H9 (cell line): ENCODE data around the gene EPHB2. TPM values are rescaled to one million over a fixed set of nuclear protein-coding genes. Genes with fewer than 3 reads are reported as not detected.

Experiments
- DNase-seq: peaks from one replicate; pipeline ENCODE4 v3.0.0-alpha.2; 2017
- H2AFZ ChIP-seq: one replicate; pipeline ENCODE4 v1.6.1; 2013; ENCODE audit warnings: mild to moderate bottlenecking, low read length, control low read depth, moderate library complexity
- H2AK5ac ChIP-seq: 2 replicates; pipeline ENCODE4 v1.6.1; 2013; ENCODE audit warnings: low read length, control low read depth, mixed read lengths; ENCODE audit not compliant: insufficient read length
- H2BK120ac ChIP-seq: one replicate; pipeline ENCODE4 v1.6.1; 2013; ENCODE audit warnings: low read depth, mild to moderate bottlenecking, low read length, control low read depth, inconsistent platforms; ENCODE audit not compliant: poor library complexity, severe bottlenecking
- H2BK12ac ChIP-seq: 2 replicates; pipeline ENCODE4 v1.6.1; 2013; ENCODE audit warnings: low read length, control low read depth, mixed read lengths, low read depth; ENCODE audit not compliant: insufficient read length
- H2BK15ac ChIP-seq: 2 replicates; pipeline ENCODE4 v1.6.1; 2013; ENCODE audit warnings: low read depth, low read length, control low read depth
- H2BK20ac ChIP-seq: one replicate; pipeline ENCODE4 v1.6.1; 2013; ENCODE audit warnings: low read depth, mild to moderate bottlenecking, low read length, control low read depth, inconsistent platforms; ENCODE audit not compliant: poor library complexity, severe bottlenecking
- H2BK5ac ChIP-seq: 2 replicates; pipeline ENCODE4 v1.6.1; 2013; ENCODE audit warnings: low read length, control low read depth, mixed read lengths; ENCODE audit not compliant: insufficient read length
- H3K14ac ChIP-seq: 2 replicates; pipeline ENCODE4 v1.6.1; 2013; ENCODE audit warnings: low read length, control low read depth; ENCODE audit not compliant: insufficient read depth
- H3K18ac ChIP-seq: 2 replicates; pipeline ENCODE4 v1.6.1; 2013; ENCODE audit warnings: low read depth, mild to moderate bottlenecking, mixed read lengths, low read length, control low read depth; ENCODE audit not compliant: insufficient read length
- H3K23ac ChIP-seq: 2 replicates; pipeline ENCODE4 v1.6.1; 2013; ENCODE audit warnings: low read length, control low read depth, mixed read lengths, low read depth; ENCODE audit not compliant: insufficient read length
- H3K23me2 ChIP-seq: 2 replicates; pipeline ENCODE4 v1.6.1; 2013; ENCODE audit warnings: low read depth, mild to moderate bottlenecking, mixed read lengths, low read length, control low read depth; ENCODE audit not compliant: insufficient read length, poor library complexity, severe bottlenecking
- H3K27ac ChIP-seq: 2 replicates; pipeline ENCODE4 v1.5.1; 2013; ENCODE audit warnings: low read length, control low read depth, mixed read lengths, low read depth; ENCODE audit not compliant: insufficient read length
- H3K27me3 ChIP-seq: 2 replicates; pipeline ENCODE4 v1.6.1; 2013; ENCODE audit warnings: low read length, control low read depth, inconsistent platforms; ENCODE audit not compliant: insufficient read depth
- H3K4ac ChIP-seq: 2 replicates; pipeline ENCODE4 v1.6.1; 2013; ENCODE audit warnings: low read depth, mild to moderate bottlenecking, control low read depth, inconsistent platforms, low read length, moderate library complexity
- H3K4me1 ChIP-seq: 2 replicates; pipeline ENCODE4 v1.6.1; 2013; ENCODE audit warnings: low read length, control low read depth, inconsistent platforms; ENCODE audit not compliant: insufficient read depth
- H3K4me2 ChIP-seq: 2 replicates; pipeline ENCODE4 v1.6.1; 2013; ENCODE audit warnings: low read length, control low read depth, mixed read lengths; ENCODE audit not compliant: insufficient read length, insufficient read depth
- H3K56ac ChIP-seq: 2 replicates; pipeline ENCODE4 v1.6.1; 2013; ENCODE audit warnings: low read depth, mild to moderate bottlenecking, mixed read lengths, low read length, control low read depth; ENCODE audit not compliant: insufficient read length
- H3K79me1 ChIP-seq: 2 replicates; pipeline ENCODE4 v1.6.1; 2013; ENCODE audit warnings: low read depth, mild to moderate bottlenecking, moderate library complexity, low read length, control low read depth, inconsistent platforms; ENCODE audit not compliant: insufficient read depth, poor library complexity, severe bottlenecking
- H3K79me2 ChIP-seq: 2 replicates; pipeline ENCODE4 v1.6.1; 2013; ENCODE audit warnings: low read length, control low read depth, inconsistent platforms; ENCODE audit not compliant: insufficient read depth
- H3K9ac ChIP-seq: 2 replicates; pipeline ENCODE4 v1.6.1; 2013; ENCODE audit warnings: low read length, control low read depth, mixed read lengths; ENCODE audit not compliant: insufficient read length; ENCODE audit errors: extremely low read depth
- H3K9me3 ChIP-seq: one replicate; pipeline ENCODE4 v1.6.1; 2013; ENCODE audit warnings: low read depth, low read length, inconsistent platforms; ENCODE audit not compliant: control insufficient read depth
- H3T11ph ChIP-seq: one replicate; pipeline ENCODE4 v1.6.1; 2013; ENCODE audit warnings: mild to moderate bottlenecking, low read length, control low read depth, inconsistent platforms
- H4K20me1 ChIP-seq: one replicate; pipeline ENCODE4 v1.6.1; 2013; ENCODE audit not compliant: control insufficient read depth, insufficient read length, insufficient read depth
- H4K5ac ChIP-seq: 2 replicates; pipeline ENCODE4 v1.6.1; 2013; ENCODE audit warnings: low read depth, mild to moderate bottlenecking, mixed read lengths, low read length, control low read depth; ENCODE audit not compliant: insufficient read length
- H4K8ac ChIP-seq: replicated peaks from 2 replicates; pipeline ENCODE4 v1.6.1; 2013; ENCODE audit warnings: low read length, control low read depth, mixed read lengths, low read depth; ENCODE audit not compliant: insufficient read length
- H4K91ac ChIP-seq: 2 replicates; pipeline ENCODE4 v1.6.1; 2013; ENCODE audit warnings: low read depth, mild to moderate bottlenecking, moderate library complexity, mixed read lengths, low read length, control low read depth; ENCODE audit not compliant: insufficient read length
- H3K27ac Mint-ChIP-seq, 3 experiments: 2 replicates in 2 of 3; 3 replicates in 1 of 3; pipeline ENCODE4 v1.8.0; 2020 to 2021; ENCODE audit warnings: mixed read lengths in 3 of 3, mild to moderate bottlenecking in 1 of 3, moderate library complexity in 1 of 3
- H3K27me3 Mint-ChIP-seq: 2 replicates; pipeline ENCODE4 v1.8.0; 2021; ENCODE audit warnings: low read depth, mild to moderate bottlenecking, moderate library complexity, mixed read lengths
- H3K36me3 Mint-ChIP-seq, 3 experiments: 2 replicates in 2 of 3; 3 replicates in 1 of 3; pipeline ENCODE4 v1.8.0; 2020 to 2021; ENCODE audit warnings: low read depth in 3 of 3, mixed read lengths in 3 of 3; ENCODE audit not compliant: insufficient read depth in 1 of 3
- H3K4me1 Mint-ChIP-seq, 2 experiments: 2 replicates each; pipeline ENCODE4 v1.8.0; 2020; ENCODE audit warnings: mixed read lengths in 2 of 2
- H3K4me3 Mint-ChIP-seq, 2 experiments: 2 replicates in 1 of 2; 3 replicates in 1 of 2; pipeline ENCODE4 v1.8.0; 2020 to 2021; ENCODE audit warnings: mild to moderate bottlenecking in 2 of 2, mixed read lengths in 2 of 2, moderate library complexity in 1 of 2
- H3K9me3 Mint-ChIP-seq, 2 experiments: 2 replicates in 1 of 2; 3 replicates in 1 of 2; pipeline ENCODE4 v1.8.0; 2020; ENCODE audit warnings: mild to moderate bottlenecking in 2 of 2, mixed read lengths in 2 of 2, moderate library complexity in 1 of 2
- CTCF ChIP-seq: fragments of 200-600 bp; sonication (generic); conservative IDR thresholded peaks from 3 replicates; pipeline ENCODE4 v1.8.0; 2021; ENCODE audit warnings: antibody characterized with exemption, mild to moderate bottlenecking
- WGBS: extraction: QIAGEN DNeasy Blood & Tissue Kit; methylation state at CpG from one replicate; pipeline ENCODE4 v1.1.7; 2013; ENCODE audit warnings: missing lambda C conversion rate, low lambda C conversion rate, mixed read lengths; ENCODE audit not compliant: insufficient read length; ENCODE audit errors: extremely low coverage; 5-methylcytosine and 5-hydroxymethylcytosine counted together
- total RNA-seq: library from RNA; stranded (reverse); gene quantifications from 2 replicates; pipeline ENCODE4 v1.2.1, GENCODE V29; 2021

EPHB2 gene
- total RNA-seq, 1 experiment from 2014 or later = 9.5 TPM

GRCh38 chr1:22863766-22864165 is 153.1 kb downstream of the EPHB2 start:
- Histone ChIP-seq H3K79me2 (no peaks in the 10 kb centered on the region), H2BK20ac (no peak overlapping the region), H3K4me2 (no peak overlapping the region), H2AFZ (no peak overlapping the region), H2BK15ac (no peak overlapping the region), H4K20me1 (no peaks in the 10 kb centered on the region), H3K27me3 (no peaks in the 10 kb centered on the region), H3K14ac (no peak overlapping the region), H2AK5ac (no peak overlapping the region), H3K23ac (no peak overlapping the region), H3K79me1 (no peaks in the 10 kb centered on the region), H3K9me3 (no peaks in the 10 kb centered on the region), H4K91ac (no peak overlapping the region), H3K23me2 (no peaks in the 10 kb centered on the region), H2BK5ac (no peak overlapping the region), H2BK12ac (no peak overlapping the region), H3K9ac (no peak overlapping the region), H2BK120ac (no peak overlapping the region), H3T11ph (no peak overlapping the region), H4K5ac (no peak overlapping the region), H4K8ac (no peak overlapping the region), H3K56ac (no peak overlapping the region), H3K4me1 (no peaks in the 10 kb centered on the region), H3K27ac (no peak overlapping the region), H3K18ac (no peak overlapping the region), H3K4ac (no peak overlapping the region)
- peaks cover 2 to 13% (median 3%) of the 10 kb centered on the region in 3 experiments; a peak in 5 of 7 replicates for H3K36me3 Mint-ChIP-seq
- TF ChIP-seq CTCF = no peak
- H3K27ac Mint-ChIP-seq = no peak overlapping the region; a peak in 1 of 7 replicates
- no peaks in the 10 kb centered on the region; the same call in 1 of the 2 replicates for H3K27me3 Mint-ChIP-seq
- H3K4me1 Mint-ChIP-seq = 0 out of 4 replicates have a peak, but pooled peaks cover 0 to 3% of the 10 kb centered on the region in 2 experiments
- WGBS = no CpG with 5 or more reads among the region's 7 CpGs
- H3K9me3 Mint-ChIP-seq = peaks cover 0 to 4% of the 10 kb centered on the region in 2 experiments; a peak in 2 of 5 replicates
- no peak for DNase-seq
- H3K4me3 Mint-ChIP-seq = no peak overlapping the region
